ENCODE data around the gene ATG7. TPM values are rescaled to one million over a fixed set of nuclear protein-coding genes. Genes with fewer than 3 reads are reported as not detected.
"Not testable (repeated sequence)": the region's sequence is repeated elsewhere in the genome, so short reads cannot be mapped to it uniquely, and the experiment has no call there.

Gene ATG7
- total and polyA plus RNA-seq, 4 experiments from 2014 or later: 16.9 to 32.8 (median 27.8) TPM

DNA sequence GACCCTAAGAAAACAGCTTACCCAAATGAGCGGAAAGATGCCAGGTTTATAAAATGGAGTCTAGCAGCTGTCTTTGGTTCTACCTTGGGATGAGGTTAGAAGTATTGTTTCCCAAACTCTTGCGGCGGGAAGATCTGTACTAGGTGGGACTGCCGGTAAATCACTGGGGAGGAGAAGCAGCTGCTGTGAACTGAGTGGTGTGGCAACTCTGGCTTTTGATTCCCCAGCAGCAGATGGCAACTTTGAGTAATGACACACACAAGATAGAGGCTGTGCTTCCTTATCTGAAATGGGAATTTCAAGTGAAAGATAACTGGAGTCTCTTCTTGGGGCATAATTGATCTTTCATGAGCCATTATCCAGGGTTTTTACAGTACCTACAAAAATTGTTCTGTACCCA is 184.9 kb downstream of the ATG7 start:
- Histone ChIP-seq H3K4me1 (ENCODE audit: insufficient read depth, low read length) (no peaks in the 10 kb centered on the region), H3K27me3 (ENCODE audit: insufficient read depth, low read length) (no peaks in the 10 kb centered on the region), H3K9me3 (ENCODE audit: control insufficient read depth in 1 of 2, low read length in 2 of 2) (no peaks in the 10 kb centered on the region), H3K27ac (ENCODE audit: low read depth, low read length) (no peak overlapping the region), H3K4me3 (ENCODE audit: low read length in 2 of 2) (no peak overlapping the region), H3K36me3 (ENCODE audit: insufficient read depth, low read length) (no peaks in the 10 kb centered on the region)
- Mint-ChIP-seq H3K36me3 (peaks cover 4 to 14% of the 10 kb centered on the region in 2 donors), H3K4me1 (no peaks in the 10 kb centered on the region), H3K27ac (no peak overlapping the region), H3K27me3 (no peaks in the 10 kb centered on the region), H3K4me3 (no peak overlapping the region), H3K9me3 (no peaks in the 10 kb centered on the region)
- ChIA-PET CTCF (ENCODE audit: partially characterized antibody) (no interaction called here), POLR2A (ENCODE audit: partially characterized antibody) (no interaction called here)
- DNase-seq: no peak
- intact Hi-C loops (cut with micrococcal nuclease): no loop called here

DNA sequence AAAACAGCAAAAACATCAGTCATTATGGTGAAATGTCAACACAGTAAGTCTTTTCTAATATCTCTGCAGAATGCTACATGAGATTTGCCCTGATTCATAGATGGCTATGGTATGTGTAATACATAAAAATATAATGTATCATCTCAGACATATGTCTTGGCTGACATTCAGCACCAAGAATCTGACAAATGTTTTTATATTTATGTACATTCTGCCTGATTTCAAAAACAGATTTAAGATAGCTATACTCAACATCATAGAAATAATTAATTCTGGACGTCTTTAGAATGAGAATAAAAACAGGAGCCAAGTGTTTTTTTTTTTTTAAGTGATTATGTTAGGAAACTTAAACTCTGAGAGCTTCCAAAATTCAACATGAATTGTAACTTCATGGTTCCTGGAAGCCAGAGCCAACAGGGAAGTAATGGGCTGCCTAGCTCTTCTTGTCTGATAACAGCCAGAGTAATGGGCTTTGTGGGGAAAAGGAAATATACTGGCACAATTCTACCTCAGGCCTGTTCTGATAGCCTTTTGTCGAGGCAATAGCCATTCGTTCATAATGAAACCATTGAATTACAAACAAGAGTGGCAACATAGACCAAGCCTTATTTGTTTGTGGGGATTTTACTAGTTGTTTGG is 187.1 kb downstream of the ATG7 start:
- no peaks in the 10 kb centered on the region for H3K27me3 ChIP-seq (ENCODE audit: insufficient read depth, low read length)
- no peaks in the 10 kb centered on the region for H3K36me3 ChIP-seq (ENCODE audit: insufficient read depth, low read length)
- DNase-seq: no peak
- Mint-ChIP-seq H3K27ac (no peak overlapping the region), H3K4me3 (no peak overlapping the region), H3K27me3 (no peaks in the 10 kb centered on the region), H3K4me1 (no peaks in the 10 kb centered on the region), H3K36me3 (peaks cover 5 to 19% of the 10 kb centered on the region in 2 donors), H3K9me3 (no peaks in the 10 kb centered on the region)
- H3K27ac ChIP-seq (ENCODE audit: low read depth, low read length): no peak overlapping the region
- POLR2A ChIA-PET (ENCODE audit: partially characterized antibody): no interaction called here
- H3K4me3 ChIP-seq (ENCODE audit: low read length in 2 of 2): no peak overlapping the region
- no peaks in the 10 kb centered on the region for H3K9me3 ChIP-seq (ENCODE audit: control insufficient read depth in 1 of 2, low read length in 2 of 2)
- intact Hi-C loops (cut with micrococcal nuclease): no loop called here
- CTCF ChIA-PET (ENCODE audit: partially characterized antibody): no interaction called here
- no peaks in the 10 kb centered on the region for H3K4me1 ChIP-seq (ENCODE audit: insufficient read depth, low read length)

DNA sequence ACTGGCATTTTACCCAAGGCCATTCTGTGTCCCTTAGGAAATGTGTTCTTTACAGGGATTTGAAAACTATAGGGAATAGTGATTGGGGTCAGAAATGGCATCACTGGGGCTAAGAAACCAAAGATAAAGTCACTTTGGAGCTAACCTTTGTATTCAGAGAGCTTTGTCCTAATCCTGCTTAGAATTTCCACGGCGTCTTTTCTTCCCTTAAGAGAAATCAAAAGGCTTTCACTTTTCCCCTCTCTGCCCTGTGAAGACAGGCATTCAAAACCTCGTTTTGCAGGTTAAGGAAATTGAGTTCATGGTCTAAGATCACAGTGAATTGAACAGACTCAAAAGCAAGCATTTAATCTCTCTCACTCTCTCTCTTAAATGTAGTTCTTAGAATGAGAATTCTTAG is 189.0 kb downstream of the ATG7 start:
- Mint-ChIP-seq H3K27ac (no peak overlapping the region), H3K27me3 (no peaks in the 10 kb centered on the region), H3K36me3 (peaks cover 5 to 22% of the 10 kb centered on the region in 2 donors), H3K9me3 (no peaks in the 10 kb centered on the region), H3K4me3 (no peak overlapping the region), H3K4me1 (no peaks in the 10 kb centered on the region)
- Histone ChIP-seq H3K27me3 (ENCODE audit: insufficient read depth, low read length) (no peaks in the 10 kb centered on the region), H3K9me3 (ENCODE audit: control insufficient read depth in 1 of 2, low read length in 2 of 2) (no peaks in the 10 kb centered on the region), H3K4me1 (ENCODE audit: insufficient read depth, low read length) (no peaks in the 10 kb centered on the region), H3K4me3 (ENCODE audit: low read length in 2 of 2) (no peak overlapping the region), H3K36me3 (ENCODE audit: insufficient read depth, low read length) (no peaks in the 10 kb centered on the region), H3K27ac (ENCODE audit: low read depth, low read length) (no peak overlapping the region)
- DNase-seq: no peak
- ChIA-PET POLR2A (ENCODE audit: partially characterized antibody) (no interaction called here), CTCF (ENCODE audit: partially characterized antibody) (no interaction called here)
- intact Hi-C loops (cut with micrococcal nuclease): no loop called here

DNA sequence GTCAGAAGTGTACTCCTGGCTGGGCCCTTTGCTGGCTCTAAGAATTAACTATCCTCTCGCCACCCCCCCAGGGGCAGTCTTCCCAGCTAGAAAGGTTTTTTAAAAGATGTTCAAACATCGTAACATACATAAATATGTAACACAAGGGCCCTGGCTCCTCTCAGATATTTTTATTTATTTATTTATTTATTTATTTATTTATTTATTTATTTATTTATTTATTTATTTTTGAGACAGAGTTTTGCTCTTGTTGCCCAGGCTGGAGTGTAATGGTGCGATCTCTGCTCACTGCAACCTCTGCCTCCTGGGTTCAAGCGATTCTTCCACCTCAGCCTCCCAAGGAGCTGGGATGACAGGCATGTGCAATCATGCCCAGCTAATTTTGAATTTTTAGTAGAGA is 190.5 kb downstream of the ATG7 start:
- H3K4me1 Mint-ChIP-seq; H3K4me1 ChIP-seq (ENCODE audit: insufficient read depth, low read length); H3K4me3 Mint-ChIP-seq; POLR2A ChIA-PET (ENCODE audit: partially characterized antibody); H3K27me3 Mint-ChIP-seq; H3K27me3 ChIP-seq (ENCODE audit: insufficient read depth, low read length); H3K4me3 ChIP-seq (ENCODE audit: low read length in 2 of 2); H3K36me3 ChIP-seq (ENCODE audit: insufficient read depth, low read length); H3K27ac Mint-ChIP-seq; H3K9me3 ChIP-seq (ENCODE audit: control insufficient read depth in 1 of 2, low read length in 2 of 2); intact Hi-C loops (cut with micrococcal nuclease); H3K9me3 Mint-ChIP-seq; DNase-seq; CTCF ChIA-PET (ENCODE audit: partially characterized antibody); H3K27ac ChIP-seq (ENCODE audit: low read depth, low read length): not testable (repeated sequence)
- H3K36me3 Mint-ChIP-seq: peaks cover 12 to 19% of the 10 kb centered on the region in 2 donors

- peak overlapping the region in 1 of 7 donors; percentile 19 for H3K27ac Mint-ChIP-seq
- no peaks in the 10 kb centered on the region for H3K4me1 Mint-ChIP-seq
- Histone ChIP-seq H3K9me3 (ENCODE audit: control insufficient read depth in 1 of 2, low read length in 2 of 2) (no peaks in the 10 kb centered on the region), H3K36me3 (ENCODE audit: insufficient read depth, low read length) (no peaks in the 10 kb centered on the region), H3K27me3 (ENCODE audit: insufficient read depth, low read length) (no peaks in the 10 kb centered on the region), H3K27ac (ENCODE audit: low read depth, low read length) (no peak overlapping the region), H3K4me1 (ENCODE audit: insufficient read depth, low read length) (no peaks in the 10 kb centered on the region), H3K4me3 (ENCODE audit: low read length in 2 of 2) (no peak overlapping the region)
- peaks cover 22 to 25% of the 10 kb centered on the region in 2 donors for H3K36me3 Mint-ChIP-seq
- H3K9me3 Mint-ChIP-seq: no peaks in the 10 kb centered on the region
- H3K4me3 Mint-ChIP-seq: no peak overlapping the region
- ChIA-PET CTCF (ENCODE audit: partially characterized antibody) (no interaction called here), POLR2A (ENCODE audit: partially characterized antibody) (no interaction called here)
- intact Hi-C loops (cut with micrococcal nuclease): no loop called here
- H3K27me3 Mint-ChIP-seq: no peaks in the 10 kb centered on the region
- DNase-seq: no peak
Measured at GRCh38 chr3:11463591-11463990, 191.4 kb downstream of the ATG7 start.

DNA sequence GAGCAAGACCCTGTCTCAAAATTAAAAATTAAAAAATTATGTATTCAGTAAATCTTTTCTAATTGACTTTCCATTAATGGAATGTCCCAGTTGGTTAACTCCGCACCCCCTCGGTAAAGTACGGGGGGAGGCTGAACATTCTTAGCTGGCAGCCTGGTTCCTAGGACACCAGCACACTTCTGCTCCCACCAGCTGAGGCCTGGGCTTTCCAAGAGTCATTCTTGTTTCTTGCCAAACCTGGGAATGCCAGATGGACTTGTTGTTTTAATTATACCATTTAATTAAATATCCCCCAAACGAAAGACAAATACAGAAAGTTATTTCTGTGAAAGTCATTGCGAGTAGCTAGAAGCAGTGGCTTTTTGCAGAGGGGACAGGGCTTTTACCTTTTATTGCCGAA is 192.2 kb downstream of the ATG7 start:
- CTCF ChIA-PET (ENCODE audit: partially characterized antibody): no interaction called here
- Histone ChIP-seq H3K27me3 (ENCODE audit: insufficient read depth, low read length) (no peaks in the 10 kb centered on the region), H3K36me3 (ENCODE audit: insufficient read depth, low read length) (no peaks in the 10 kb centered on the region), H3K27ac (ENCODE audit: low read depth, low read length) (no peak overlapping the region), H3K4me1 (ENCODE audit: insufficient read depth, low read length) (no peaks in the 10 kb centered on the region), H3K9me3 (ENCODE audit: control insufficient read depth in 1 of 2, low read length in 2 of 2) (no peaks in the 10 kb centered on the region), H3K4me3 (ENCODE audit: low read length in 2 of 2) (no peak overlapping the region)
- Mint-ChIP-seq H3K9me3 (no peaks in the 10 kb centered on the region), H3K4me3 (no peak overlapping the region), H3K27me3 (no peaks in the 10 kb centered on the region), H3K36me3 (peaks cover 25 to 32% of the 10 kb centered on the region in 2 donors), H3K27ac (no peak overlapping the region), H3K4me1 (no peaks in the 10 kb centered on the region)
- DNase-seq: no peak
- POLR2A ChIA-PET (ENCODE audit: partially characterized antibody): no interaction called here
- intact Hi-C loops (cut with micrococcal nuclease): no loop called here

DNA sequence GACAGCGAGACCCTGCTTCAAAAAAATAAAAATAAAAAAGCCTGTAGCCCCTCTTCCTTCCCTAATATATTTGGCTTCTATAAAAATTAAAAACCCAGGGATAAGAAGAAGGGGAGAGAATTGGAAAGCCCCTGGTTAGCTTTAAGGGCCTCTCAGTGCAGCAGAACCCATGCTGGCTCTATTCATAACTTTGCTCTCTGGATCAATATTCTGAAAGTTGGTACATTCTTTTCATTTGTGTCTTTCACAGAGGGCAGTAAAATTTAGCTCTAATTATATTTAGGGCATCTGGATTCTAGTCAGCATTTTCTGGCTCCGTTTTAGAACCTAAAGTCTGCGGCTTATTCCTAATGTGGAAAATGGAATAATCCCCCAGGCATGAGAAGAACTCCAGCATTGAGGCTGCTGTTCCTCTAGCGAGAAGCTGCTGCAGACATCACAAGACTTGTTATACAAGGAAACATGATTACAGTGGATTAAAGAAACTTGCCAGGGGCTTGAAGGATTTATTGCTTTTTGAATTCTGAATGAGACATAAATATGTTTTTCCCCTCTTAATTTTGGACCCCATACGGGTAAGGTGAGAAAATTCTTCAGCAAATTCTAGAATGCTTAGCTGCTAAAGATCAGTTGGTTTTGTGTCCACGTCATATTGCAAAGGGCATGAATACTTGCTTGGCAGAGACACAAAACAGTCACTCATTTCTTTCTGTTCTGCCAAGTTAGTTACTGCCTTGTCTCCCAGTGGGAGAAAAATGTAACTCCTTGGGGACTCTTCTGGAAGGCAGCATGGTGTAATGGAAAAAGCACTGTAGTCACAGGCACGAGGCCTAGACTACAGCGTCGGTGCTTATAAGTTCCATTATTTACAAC is 193.8 kb downstream of the ATG7 start:
- H3K4me3 ChIP-seq (ENCODE audit: low read length in 2 of 2): no peak overlapping the region
- CTCF ChIA-PET (ENCODE audit: partially characterized antibody): no interaction called here
- no peaks in the 10 kb centered on the region for H3K9me3 ChIP-seq (ENCODE audit: control insufficient read depth in 1 of 2, low read length in 2 of 2)
- H3K36me3 Mint-ChIP-seq: peaks cover 29 to 34% of the 10 kb centered on the region in 2 donors
- H3K27me3 ChIP-seq (ENCODE audit: insufficient read depth, low read length): no peaks in the 10 kb centered on the region
- POLR2A ChIA-PET (ENCODE audit: partially characterized antibody): no interaction called here
- no peaks in the 10 kb centered on the region for H3K36me3 ChIP-seq (ENCODE audit: insufficient read depth, low read length)
- H3K27ac Mint-ChIP-seq: no peak overlapping the region
- H3K4me1 Mint-ChIP-seq: no peaks in the 10 kb centered on the region
- intact Hi-C loops (cut with micrococcal nuclease): no loop called here
- no peak overlapping the region for H3K27ac ChIP-seq (ENCODE audit: low read depth, low read length)
- H3K4me1 ChIP-seq (ENCODE audit: insufficient read depth, low read length): no peaks in the 10 kb centered on the region
- no peak overlapping the region for H3K4me3 Mint-ChIP-seq
- no peaks in the 10 kb centered on the region for H3K27me3 Mint-ChIP-seq
- no peak for DNase-seq
- H3K9me3 Mint-ChIP-seq: no peaks in the 10 kb centered on the region
